HEK293 (cell line): Measurements from ENCODE around the gene CDH7.
A peak's percentile ranks its signal among the peaks of the same experiment; 100 is the strongest.

Experiments
- BCL11B ChIP-seq: fragments of 450-650 bp; formaldehyde crosslinking; IDR thresholded peaks from 2 replicates; pipeline ENCODE4 v1.5.1; 2016; ENCODE audit warnings: low read depth, missing biosample characterization, missing genetic modification characterization
- GLIS1 ChIP-seq: fragments of 450-650 bp; formaldehyde crosslinking; IDR thresholded peaks from 2 replicates; pipeline ENCODE4 v1.5.1; 2016; ENCODE audit warnings: missing biosample characterization, missing genetic modification characterization
- KLF1 ChIP-seq: fragments of 450-650 bp; formaldehyde crosslinking; IDR thresholded peaks from 2 replicates; pipeline ENCODE4 v1.5.1; 2016; ENCODE audit warnings: missing biosample characterization, missing genetic modification characterization
- KLF10 ChIP-seq: fragments of 450-650 bp; IDR thresholded peaks from 2 replicates; pipeline ENCODE4 v1.5.1; 2018; ENCODE audit warnings: missing biosample characterization, mild to moderate bottlenecking, missing genetic modification characterization
- YY2 ChIP-seq: fragments of 450-650 bp; formaldehyde crosslinking; IDR thresholded peaks from 2 replicates; pipeline ENCODE4 v1.5.1; 2016; ENCODE audit warnings: missing biosample characterization, missing genetic modification characterization
- ZFP3 ChIP-seq: fragments of 450-650 bp; formaldehyde crosslinking; IDR thresholded peaks from 2 replicates; pipeline ENCODE4 v1.5.1; 2016; ENCODE audit warnings: low read depth, missing biosample characterization, missing genetic modification characterization
- ZNF133 ChIP-seq: fragments of 450-650 bp; formaldehyde crosslinking; IDR thresholded peaks from 2 replicates; pipeline ENCODE4 v1.5.1; 2016; ENCODE audit warnings: missing biosample characterization, missing genetic modification characterization
- ZNF157 ChIP-seq: fragments of 450-650 bp; formaldehyde crosslinking; IDR thresholded peaks from 2 replicates; pipeline ENCODE4 v1.5.1; 2016; ENCODE audit warnings: missing biosample characterization, missing genetic modification characterization
- ZNF16 ChIP-seq: fragments of 450-650 bp; formaldehyde crosslinking; IDR thresholded peaks from 2 replicates; pipeline ENCODE4 v1.5.1; 2016; ENCODE audit warnings: low read depth, missing biosample characterization, missing genetic modification characterization
- ZNF174 ChIP-seq: fragments of 450-650 bp; formaldehyde crosslinking; IDR thresholded peaks from 2 replicates; pipeline ENCODE4 v1.5.0; 2017; ENCODE audit warnings: missing biosample characterization, mild to moderate bottlenecking, missing genetic modification characterization
- ZNF175 ChIP-seq: fragments of 450-650 bp; formaldehyde crosslinking; IDR thresholded peaks from 2 replicates; pipeline ENCODE4 v1.5.1; 2016; ENCODE audit warnings: missing biosample characterization, missing genetic modification characterization
- ZNF335 ChIP-seq: fragments of 450-650 bp; formaldehyde crosslinking; conservative IDR thresholded peaks from 2 replicates; pipeline ENCODE4 v1.5.1; 2016; ENCODE audit warnings: missing biosample characterization, missing genetic modification characterization
- ZNF843 ChIP-seq: fragments of 450-650 bp; formaldehyde crosslinking; IDR thresholded peaks from 2 replicates; pipeline ENCODE4 v1.5.1; 2016; ENCODE audit warnings: missing biosample characterization, missing genetic modification characterization
- ZSCAN30 ChIP-seq: fragments of 450-650 bp; IDR thresholded peaks from 2 replicates; pipeline ENCODE4 v1.5.1; 2018; ENCODE audit warnings: missing biosample characterization, mild to moderate bottlenecking, missing genetic modification characterization, moderate library complexity
- TF ChIP-seq, protein P1 (sequence below): fragments of 450-650 bp; formaldehyde crosslinking; IDR thresholded peaks from 2 replicates; pipeline ENCODE4 v1.5.1; 2017; ENCODE audit warnings: missing biosample characterization, missing genetic modification characterization
- TF ChIP-seq, protein P2 (sequence below): fragments of 450-650 bp; formaldehyde crosslinking; IDR thresholded peaks from 2 replicates; pipeline ENCODE4 v1.5.1; 2016; ENCODE audit warnings: missing biosample characterization, missing genetic modification characterization
- TF ChIP-seq, protein P3 (sequence below): fragments of 450-650 bp; formaldehyde crosslinking; IDR thresholded peaks from 2 replicates; pipeline ENCODE4 v1.5.1; 2017; ENCODE audit warnings: missing biosample characterization, missing genetic modification characterization
- TF ChIP-seq, protein P4 (sequence below): fragments of 450-650 bp; formaldehyde crosslinking; IDR thresholded peaks from 2 replicates; pipeline ENCODE4 v1.5.1; 2016; ENCODE audit warnings: missing biosample characterization, missing genetic modification characterization
- TF ChIP-seq, protein P5 (sequence below): fragments of 450-650 bp; formaldehyde crosslinking; IDR thresholded peaks from 2 replicates; pipeline ENCODE4 v1.5.1; 2016; ENCODE audit warnings: missing biosample characterization, missing genetic modification characterization
- TF ChIP-seq, protein P6 (sequence below): fragments of 450-650 bp; formaldehyde crosslinking; IDR thresholded peaks from 2 replicates; pipeline ENCODE4 v1.5.1; 2016; ENCODE audit warnings: missing biosample characterization, missing genetic modification characterization
- TF ChIP-seq, protein P7 (sequence below): fragments of 450-650 bp; IDR thresholded peaks from 2 replicates; pipeline ENCODE4 v1.5.1; 2018; ENCODE audit warnings: missing biosample characterization, mild to moderate bottlenecking, missing genetic modification characterization
- TF ChIP-seq, protein P8 (sequence below): fragments of 450-650 bp; formaldehyde crosslinking; IDR thresholded peaks from 2 replicates; pipeline ENCODE4 v1.5.1; 2017; ENCODE audit warnings: missing biosample characterization, mild to moderate bottlenecking, missing genetic modification characterization, moderate library complexity
- TF ChIP-seq, protein P9 (sequence below): fragments of 450-650 bp; formaldehyde crosslinking; IDR thresholded peaks from 2 replicates; pipeline ENCODE4 v1.5.0; 2017; ENCODE audit warnings: missing biosample characterization, missing genetic modification characterization, borderline replicate concordance

CDH7 gene

DNA sequence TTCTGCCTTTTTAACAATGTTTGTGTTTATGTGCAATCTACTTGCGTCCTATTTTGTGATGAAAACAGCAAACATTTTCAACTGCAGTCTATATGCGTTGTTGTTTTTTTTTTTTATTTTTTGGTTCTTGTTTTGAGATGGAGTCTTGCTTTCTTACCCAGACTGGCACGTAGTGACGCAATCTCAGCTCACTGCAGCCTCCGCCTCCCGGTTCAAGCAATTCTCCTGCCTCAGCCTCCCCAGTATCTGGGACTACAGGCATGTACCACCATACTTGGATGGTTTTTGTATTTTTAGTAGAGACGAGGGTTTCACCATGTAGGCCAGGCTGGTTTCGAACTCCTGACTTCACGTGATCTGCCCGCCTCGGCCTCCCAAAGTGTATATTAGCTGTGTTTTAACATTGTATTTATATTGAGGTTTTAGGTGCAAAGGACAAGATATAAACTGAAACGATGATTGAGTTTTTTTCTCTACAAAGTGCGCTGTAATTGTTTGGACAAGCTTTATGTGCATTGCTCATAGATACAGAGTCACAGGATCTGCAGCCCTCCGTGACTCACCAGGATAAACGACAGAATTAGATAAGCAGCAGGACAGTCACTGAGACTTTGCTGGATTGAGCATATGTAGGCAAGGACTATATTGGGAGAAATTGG is 17.4 kb downstream of the CDH7 start (continued):
- TF ChIP-seq, protein P1, sequence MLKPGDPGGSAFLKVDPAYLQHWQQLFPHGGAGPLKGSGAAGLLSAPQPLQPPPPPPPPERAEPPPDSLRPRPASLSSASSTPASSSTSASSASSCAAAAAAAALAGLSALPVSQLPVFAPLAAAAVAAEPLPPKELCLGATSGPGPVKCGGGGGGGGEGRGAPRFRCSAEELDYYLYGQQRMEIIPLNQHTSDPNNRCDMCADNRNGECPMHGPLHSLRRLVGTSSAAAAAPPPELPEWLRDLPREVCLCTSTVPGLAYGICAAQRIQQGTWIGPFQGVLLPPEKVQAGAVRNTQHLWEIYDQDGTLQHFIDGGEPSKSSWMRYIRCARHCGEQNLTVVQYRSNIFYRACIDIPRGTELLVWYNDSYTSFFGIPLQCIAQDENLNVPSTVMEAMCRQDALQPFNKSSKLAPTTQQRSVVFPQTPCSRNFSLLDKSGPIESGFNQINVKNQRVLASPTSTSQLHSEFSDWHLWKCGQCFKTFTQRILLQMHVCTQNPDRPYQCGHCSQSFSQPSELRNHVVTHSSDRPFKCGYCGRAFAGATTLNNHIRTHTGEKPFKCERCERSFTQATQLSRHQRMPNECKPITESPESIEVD (tag by site-specific recombination): peak; percentile 72
- TF ChIP-seq ZNF16 (tag by site-specific recombination): no peak
- TF ChIP-seq ZNF843: peak; percentile 68
- no peak for TF ChIP-seq BCL11B (tag by site-specific recombination)
- TF ChIP-seq, protein P2, sequence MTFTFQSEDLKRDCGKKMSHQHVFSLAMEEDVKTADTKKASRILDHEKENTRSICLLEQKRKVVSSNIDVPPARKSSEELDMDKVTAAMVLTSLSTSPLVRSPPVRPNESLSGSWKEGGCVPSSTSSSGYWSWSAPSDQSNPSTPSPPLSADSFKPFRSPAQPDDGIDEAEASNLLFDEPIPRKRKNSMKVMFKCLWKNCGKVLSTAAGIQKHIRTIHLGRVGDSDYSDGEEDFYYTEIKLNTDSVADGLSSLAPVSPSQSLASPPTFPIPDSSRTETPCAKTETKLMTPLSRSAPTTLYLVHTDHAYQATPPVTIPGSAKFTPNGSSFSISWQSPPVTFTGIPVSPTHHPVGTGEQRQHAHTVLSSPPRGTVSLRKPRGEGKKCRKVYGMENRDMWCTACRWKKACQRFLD (tag by site-specific recombination): no peak
- TF ChIP-seq, protein P3, sequence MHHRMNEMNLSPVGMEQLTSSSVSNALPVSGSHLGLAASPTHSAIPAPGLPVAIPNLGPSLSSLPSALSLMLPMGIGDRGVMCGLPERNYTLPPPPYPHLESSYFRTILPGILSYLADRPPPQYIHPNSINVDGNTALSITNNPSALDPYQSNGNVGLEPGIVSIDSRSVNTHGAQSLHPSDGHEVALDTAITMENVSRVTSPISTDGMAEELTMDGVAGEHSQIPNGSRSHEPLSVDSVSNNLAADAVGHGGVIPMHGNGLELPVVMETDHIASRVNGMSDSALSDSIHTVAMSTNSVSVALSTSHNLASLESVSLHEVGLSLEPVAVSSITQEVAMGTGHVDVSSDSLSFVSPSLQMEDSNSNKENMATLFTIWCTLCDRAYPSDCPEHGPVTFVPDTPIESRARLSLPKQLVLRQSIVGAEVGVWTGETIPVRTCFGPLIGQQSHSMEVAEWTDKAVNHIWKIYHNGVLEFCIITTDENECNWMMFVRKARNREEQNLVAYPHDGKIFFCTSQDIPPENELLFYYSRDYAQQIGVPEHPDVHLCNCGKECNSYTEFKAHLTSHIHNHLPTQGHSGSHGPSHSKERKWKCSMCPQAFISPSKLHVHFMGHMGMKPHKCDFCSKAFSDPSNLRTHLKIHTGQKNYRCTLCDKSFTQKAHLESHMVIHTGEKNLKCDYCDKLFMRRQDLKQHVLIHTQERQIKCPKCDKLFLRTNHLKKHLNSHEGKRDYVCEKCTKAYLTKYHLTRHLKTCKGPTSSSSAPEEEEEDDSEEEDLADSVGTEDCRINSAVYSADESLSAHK (tag by site-specific recombination): peak; percentile 44; the same call in 1 of the 2 replicates
- no peak for TF ChIP-seq ZNF133 (tag by site-specific recombination)
- no peak for TF ChIP-seq YY2 (tag by site-specific recombination)
- TF ChIP-seq, protein P4, sequence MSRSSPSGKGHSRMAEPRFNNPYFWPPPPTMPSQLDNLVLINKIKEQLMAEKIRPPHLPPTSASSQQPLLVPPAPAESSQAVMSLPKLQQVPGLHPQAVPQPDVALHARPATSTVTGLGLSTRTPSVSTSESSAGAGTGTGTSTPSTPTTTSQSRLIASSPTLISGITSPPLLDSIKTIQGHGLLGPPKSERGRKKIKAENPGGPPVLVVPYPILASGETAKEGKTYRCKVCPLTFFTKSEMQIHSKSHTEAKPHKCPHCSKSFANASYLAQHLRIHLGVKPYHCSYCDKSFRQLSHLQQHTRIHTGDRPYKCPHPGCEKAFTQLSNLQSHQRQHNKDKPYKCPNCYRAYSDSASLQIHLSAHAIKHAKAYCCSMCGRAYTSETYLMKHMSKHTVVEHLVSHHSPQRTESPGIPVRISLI (tag by site-specific recombination): peak; percentile 58; the same call in 1 of the 2 replicates
- TF ChIP-seq, protein P5, sequence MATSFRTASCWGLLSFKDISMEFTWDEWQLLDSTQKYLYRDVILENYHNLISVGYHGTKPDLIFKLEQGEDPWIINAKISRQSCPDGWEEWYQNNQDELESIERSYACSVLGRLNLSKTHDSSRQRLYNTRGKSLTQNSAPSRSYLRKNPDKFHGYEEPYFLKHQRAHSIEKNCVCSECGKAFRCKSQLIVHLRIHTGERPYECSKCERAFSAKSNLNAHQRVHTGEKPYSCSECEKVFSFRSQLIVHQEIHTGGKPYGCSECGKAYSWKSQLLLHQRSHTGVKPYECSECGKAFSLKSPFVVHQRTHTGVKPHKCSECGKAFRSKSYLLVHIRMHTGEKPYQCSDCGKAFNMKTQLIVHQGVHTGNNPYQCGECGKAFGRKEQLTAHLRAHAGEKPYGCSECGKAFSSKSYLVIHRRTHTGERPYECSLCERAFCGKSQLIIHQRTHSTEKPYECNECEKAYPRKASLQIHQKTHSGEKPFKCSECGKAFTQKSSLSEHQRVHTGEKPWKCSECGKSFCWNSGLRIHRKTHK (tag by site-specific recombination): no peak
- TF ChIP-seq ZNF175 (tag by site-specific recombination): no peak
- peak; percentile 39; the same call in 1 of the 2 replicates for TF ChIP-seq ZNF335
- no peak for TF ChIP-seq ZNF157 (tag by site-specific recombination)
- TF ChIP-seq ZSCAN30 (tag by site-specific recombination): no peak
- 0 out of 2 replicates have a peak, but pooled peaks have one; percentile 11 for TF ChIP-seq KLF1 (tag by site-specific recombination)
- TF ChIP-seq, protein P6, sequence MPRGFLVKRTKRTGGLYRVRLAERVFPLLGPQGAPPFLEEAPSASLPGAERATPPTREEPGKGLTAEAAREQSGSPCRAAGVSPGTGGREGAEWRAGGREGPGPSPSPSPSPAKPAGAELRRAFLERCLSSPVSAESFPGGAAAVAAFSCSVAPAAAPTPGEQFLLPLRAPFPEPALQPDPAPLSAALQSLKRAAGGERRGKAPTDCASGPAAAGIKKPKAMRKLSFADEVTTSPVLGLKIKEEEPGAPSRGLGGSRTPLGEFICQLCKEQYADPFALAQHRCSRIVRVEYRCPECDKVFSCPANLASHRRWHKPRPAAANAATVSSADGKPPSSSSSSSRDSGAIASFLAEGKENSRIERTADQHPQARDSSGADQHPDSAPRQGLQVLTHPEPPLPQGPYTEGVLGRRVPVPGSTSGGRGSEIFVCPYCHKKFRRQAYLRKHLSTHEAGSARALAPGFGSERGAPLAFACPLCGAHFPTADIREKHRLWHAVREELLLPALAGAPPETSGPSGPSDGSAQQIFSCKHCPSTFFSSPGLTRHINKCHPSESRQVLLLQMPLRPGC (tag by site-specific recombination): peak; percentile 58; the same call in 1 of the 2 replicates
- TF ChIP-seq, protein P7, sequence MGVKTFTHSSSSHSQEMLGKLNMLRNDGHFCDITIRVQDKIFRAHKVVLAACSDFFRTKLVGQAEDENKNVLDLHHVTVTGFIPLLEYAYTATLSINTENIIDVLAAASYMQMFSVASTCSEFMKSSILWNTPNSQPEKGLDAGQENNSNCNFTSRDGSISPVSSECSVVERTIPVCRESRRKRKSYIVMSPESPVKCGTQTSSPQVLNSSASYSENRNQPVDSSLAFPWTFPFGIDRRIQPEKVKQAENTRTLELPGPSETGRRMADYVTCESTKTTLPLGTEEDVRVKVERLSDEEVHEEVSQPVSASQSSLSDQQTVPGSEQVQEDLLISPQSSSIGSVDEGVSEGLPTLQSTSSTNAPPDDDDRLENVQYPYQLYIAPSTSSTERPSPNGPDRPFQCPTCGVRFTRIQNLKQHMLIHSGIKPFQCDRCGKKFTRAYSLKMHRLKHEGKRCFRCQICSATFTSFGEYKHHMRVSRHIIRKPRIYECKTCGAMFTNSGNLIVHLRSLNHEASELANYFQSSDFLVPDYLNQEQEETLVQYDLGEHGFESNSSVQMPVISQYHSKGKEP: peak; percentile 41; the same call in 1 of the 2 replicates
- TF ChIP-seq, protein P8, sequence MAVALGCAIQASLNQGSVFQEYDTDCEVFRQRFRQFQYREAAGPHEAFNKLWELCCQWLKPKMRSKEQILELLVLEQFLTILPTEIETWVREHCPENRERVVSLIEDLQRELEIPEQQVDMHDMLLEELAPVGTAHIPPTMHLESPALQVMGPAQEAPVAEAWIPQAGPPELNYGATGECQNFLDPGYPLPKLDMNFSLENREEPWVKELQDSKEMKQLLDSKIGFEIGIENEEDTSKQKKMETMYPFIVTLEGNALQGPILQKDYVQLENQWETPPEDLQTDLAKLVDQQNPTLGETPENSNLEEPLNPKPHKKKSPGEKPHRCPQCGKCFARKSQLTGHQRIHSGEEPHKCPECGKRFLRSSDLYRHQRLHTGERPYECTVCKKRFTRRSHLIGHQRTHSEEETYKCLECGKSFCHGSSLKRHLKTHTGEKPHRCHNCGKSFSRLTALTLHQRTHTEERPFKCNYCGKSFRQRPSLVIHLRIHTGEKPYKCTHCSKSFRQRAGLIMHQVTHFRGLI (tag by site-specific recombination): no peak
- 0 out of 2 replicates have a peak, but pooled peaks have one; percentile 35 for TF ChIP-seq KLF10
- no peak for TF ChIP-seq GLIS1
- TF ChIP-seq, protein P9, sequence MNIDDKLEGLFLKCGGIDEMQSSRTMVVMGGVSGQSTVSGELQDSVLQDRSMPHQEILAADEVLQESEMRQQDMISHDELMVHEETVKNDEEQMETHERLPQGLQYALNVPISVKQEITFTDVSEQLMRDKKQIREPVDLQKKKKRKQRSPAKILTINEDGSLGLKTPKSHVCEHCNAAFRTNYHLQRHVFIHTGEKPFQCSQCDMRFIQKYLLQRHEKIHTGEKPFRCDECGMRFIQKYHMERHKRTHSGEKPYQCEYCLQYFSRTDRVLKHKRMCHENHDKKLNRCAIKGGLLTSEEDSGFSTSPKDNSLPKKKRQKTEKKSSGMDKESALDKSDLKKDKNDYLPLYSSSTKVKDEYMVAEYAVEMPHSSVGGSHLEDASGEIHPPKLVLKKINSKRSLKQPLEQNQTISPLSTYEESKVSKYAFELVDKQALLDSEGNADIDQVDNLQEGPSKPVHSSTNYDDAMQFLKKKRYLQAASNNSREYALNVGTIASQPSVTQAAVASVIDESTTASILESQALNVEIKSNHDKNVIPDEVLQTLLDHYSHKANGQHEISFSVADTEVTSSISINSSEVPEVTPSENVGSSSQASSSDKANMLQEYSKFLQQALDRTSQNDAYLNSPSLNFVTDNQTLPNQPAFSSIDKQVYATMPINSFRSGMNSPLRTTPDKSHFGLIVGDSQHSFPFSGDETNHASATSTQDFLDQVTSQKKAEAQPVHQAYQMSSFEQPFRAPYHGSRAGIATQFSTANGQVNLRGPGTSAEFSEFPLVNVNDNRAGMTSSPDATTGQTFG (tag by site-specific recombination): no peak
- no peak for TF ChIP-seq ZFP3 (tag by site-specific recombination)
- TF ChIP-seq ZNF174: no peak
